B cell (primary cell): Measurements from ENCODE around the gene MAP1S. TPM values are rescaled to one million over a fixed set of nuclear protein-coding genes. Genes with fewer than 3 reads are reported as not detected.

Source experiments
- ATAC-seq: fragments of 200-7000 bp; cut with Tn5 transposase; one replicate; pipeline ENCODE4 v1.10.0; 2021; ENCODE audit warnings: low read depth, mild to moderate bottlenecking, moderate number of reproducible peaks, moderate library complexity
- CTCF ChIA-PET: fragments of 350-600 bp; sonication (Branson Sonifier 250); formaldehyde crosslinking; loops from one replicate; lab custom pipeline; 2021; ENCODE audit warnings: antibody characterized with exemption, inconsistent platforms; lab: Charles Lee
- POLR2A ChIA-PET: fragments of 350-600 bp; sonication (Branson Sonifier 250); formaldehyde crosslinking; loops from one replicate; lab custom pipeline; 2021; ENCODE audit warnings: antibody characterized with exemption; lab: Charles Lee
- DNase-seq: peaks from one replicate; pipeline ENCODE4 v3.0.0; 2013
- H2AFZ ChIP-seq: 2 replicates; pipeline ENCODE4 v1.6.1; 2012; ENCODE audit warnings: mild to moderate bottlenecking, low read depth, low read length; ENCODE audit not compliant: insufficient read depth, poor library complexity, severe bottlenecking
- H3K27ac ChIP-seq, 2 donors: 1 replicate in 1 of 2; 2 replicates in 1 of 2; pipeline ENCODE4 v1.5.1; 2012 to 2013; ENCODE audit warnings: low read length in 2 of 2, mild to moderate bottlenecking in 2 of 2, moderate library complexity in 1 of 2
- H3K27me3 ChIP-seq, 4 experiments: fragments of 200-600 bp in 1 of 4; sonication (generic) in 1 of 4; replicated peaks in 1 of 4; 1 replicate in 2 of 4; 2 replicates in 2 of 4; pipeline versions ENCODE4 v1.6.1 to v1.7.0; 2013 to 2016; ENCODE audit warnings: low read length in 3 of 4, mild to moderate bottlenecking in 2 of 4, mixed read lengths in 1 of 4, moderate library complexity in 1 of 4; ENCODE audit not compliant: insufficient read depth in 4 of 4, control insufficient read depth in 3 of 4; ENCODE audit errors: control extremely low read depth in 1 of 4
- H3K36me3 ChIP-seq, 2 experiments: replicated peaks in 1 of 2; 1 replicate in 1 of 2; 2 replicates in 1 of 2; pipeline versions ENCODE4 v1.6.1 to v1.7.1; 2013; ENCODE audit warnings: low read length in 1 of 2; ENCODE audit not compliant: insufficient read depth in 2 of 2, control insufficient read depth in 1 of 2; ENCODE audit errors: control extremely low read depth in 1 of 2, extremely low read depth in 1 of 2
- H3K4me1 ChIP-seq, 2 donors: fragments of 200-600 bp in 1 of 2; sonication (generic) in 1 of 2; 1 replicate in 1 of 2; 2 replicates in 1 of 2; pipeline versions ENCODE4 v1.5.1 to v1.6.1; 2013 to 2017; ENCODE audit warnings: low read length in 2 of 2; ENCODE audit not compliant: control insufficient read depth in 2 of 2, insufficient read depth in 2 of 2
- H3K4me2 ChIP-seq: replicated peaks from 2 replicates; pipeline ENCODE3; 2012; ENCODE audit warnings: mild to moderate bottlenecking, low read depth, low read length; ENCODE audit not compliant: poor library complexity, severe bottlenecking
- H3K4me3 ChIP-seq, 5 experiments: fragments of 200-600 bp in 1 of 5; sonication (generic) in 1 of 5; 1 replicate in 3 of 5; 2 replicates in 2 of 5; pipeline versions ENCODE4 v1.5.1 to v1.7.0; 2011 to 2016; ENCODE audit warnings: low read length in 4 of 5, mild to moderate bottlenecking in 4 of 5, low read depth in 2 of 5, control low read depth in 1 of 5, moderate library complexity in 1 of 5; ENCODE audit not compliant: insufficient read depth in 1 of 5; ENCODE audit errors: control extremely low read depth in 1 of 5, extremely low read depth in 1 of 5
- H3K79me2 ChIP-seq: fragments of 200-600 bp; sonication (generic); one replicate; pipeline ENCODE4 v1.6.0; 2016; ENCODE audit warnings: low read length; ENCODE audit not compliant: control insufficient read depth, insufficient read depth
- H3K9ac ChIP-seq: fragments of 200-600 bp; sonication (generic); 2 replicates; pipeline ENCODE4 v1.6.1; 2017; ENCODE audit warnings: mild to moderate bottlenecking, low read length, moderate library complexity
- H3K9me3 ChIP-seq, 3 donors: one replicate each; pipeline versions ENCODE4 v1.6.1 to v1.7.1; 2013; ENCODE audit warnings: low read length in 2 of 3; ENCODE audit not compliant: control insufficient read depth in 2 of 3, insufficient read depth in 1 of 3; ENCODE audit errors: control extremely low read depth in 1 of 3
- H4K20me1 ChIP-seq: 2 replicates; pipeline ENCODE4 v1.6.0; 2012; ENCODE audit warnings: mild to moderate bottlenecking, low read length; ENCODE audit not compliant: insufficient read depth, control insufficient read depth, poor library complexity, severe bottlenecking
- H3K27ac Mint-ChIP-seq: one replicate; pipeline ENCODE4 v1.8.0; 2021; ENCODE audit warnings: mixed read lengths
- H3K27me3 Mint-ChIP-seq: one replicate; pipeline ENCODE4 v1.8.0; 2021; ENCODE audit warnings: mixed read lengths
- H3K4me1 Mint-ChIP-seq: one replicate; pipeline ENCODE4 v1.8.0; 2021; ENCODE audit warnings: mixed read lengths
- H3K4me3 Mint-ChIP-seq: one replicate; pipeline ENCODE4 v1.8.0; 2021; ENCODE audit warnings: mixed read lengths
- H3K9me3 Mint-ChIP-seq: one replicate; pipeline ENCODE4 v1.8.0; 2022; ENCODE audit warnings: mixed read lengths; ENCODE audit not compliant: insufficient read depth
- CTCF ChIP-seq: fragments of 200-600 bp; IDR thresholded peaks from one replicate; pipeline ENCODE4 v1.8.0; 2022; ENCODE audit warnings: antibody characterized with exemption, mild to moderate bottlenecking
- EZH2 ChIP-seq: IDR thresholded peaks from 2 replicates; pipeline ENCODE4 v1.6.1; 2012; ENCODE audit warnings: borderline replicate concordance, low read depth, mild to moderate bottlenecking, moderate library complexity, low read length; ENCODE audit not compliant: insufficient read depth, poor library complexity, severe bottlenecking
- WGBS: methylation state at CpG from one replicate; pipeline ENCODE4 v1.1.5; 2013; ENCODE audit warnings: missing lambda C conversion rate; ENCODE audit not compliant: insufficient coverage; 5-methylcytosine and 5-hydroxymethylcytosine counted together
- intact Hi-C: fragments of 100-400 bp; cut with micrococcal nuclease; formaldehyde crosslinking; loops from one replicate; pipeline ENCODE4 v1.10.0; 2022
- polyA plus RNA-seq: library from polyadenylated mRNA; depleted of rRNA; stranded (reverse); fragments of >200 nt; gene quantifications from 2 replicates; pipeline ENCODE4 v1.2.3, GENCODE V29; 2012
- total RNA-seq, 2 donors: library from RNA; stranded (reverse); fragments of 120-200 nt in 1 of 2; gene quantifications; 1 replicate in 1 of 2; 2 replicates in 1 of 2; pipeline versions ENCODE4 v1.2.3 to v1.2.4, GENCODE V29; 2013 to 2022

MAP1S gene
- total and polyA plus RNA-seq, 2 donors (not counting 1 experiment from before 2014, with no cell fraction given), result 38.2 to 83.0 TPM

DNA sequence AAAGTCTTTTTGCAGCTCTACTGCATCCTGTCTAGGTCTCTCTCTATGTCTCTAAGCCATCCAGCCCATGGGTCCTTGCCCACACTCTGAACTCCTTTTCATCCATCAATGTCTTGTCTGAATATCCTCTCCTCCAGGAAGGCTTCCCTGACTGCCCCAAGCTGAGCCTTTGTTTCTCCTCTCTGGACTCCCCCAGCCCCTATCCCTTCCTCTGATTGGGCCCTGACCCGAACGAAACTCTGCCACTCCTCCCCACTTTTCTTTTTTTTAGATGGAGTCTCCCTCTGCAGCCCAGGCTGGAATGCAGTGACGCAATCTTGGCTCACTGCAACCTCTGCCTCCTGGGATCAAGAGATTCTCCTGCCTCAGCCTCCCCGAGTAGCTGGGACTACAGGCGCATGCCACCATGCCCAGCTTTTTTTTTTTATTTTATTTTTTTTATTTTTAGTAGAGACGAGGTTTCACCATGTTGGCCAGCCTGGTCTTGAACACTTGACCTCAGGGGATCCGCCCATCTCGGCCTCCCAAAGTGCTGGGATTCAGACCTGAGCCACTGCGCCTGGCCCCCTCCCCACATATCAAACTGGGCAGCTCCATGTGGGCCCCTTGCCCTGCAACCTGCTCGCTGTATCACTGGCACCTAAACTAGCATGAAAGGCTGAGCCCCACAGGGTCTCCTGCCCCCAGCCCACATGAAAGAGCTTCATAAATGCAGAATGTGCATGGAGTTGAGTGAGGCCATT, 30.3 kb upstream of the MAP1S start:
- Histone ChIP-seq H3K4me3 (no peak overlapping the region), H3K36me3 (no peaks in the 10 kb centered on the region), H3K4me1 (peaks cover 22 to 32% of the 10 kb centered on the region in 2 donors), H3K27ac (no peak overlapping the region), H2AFZ (no peak overlapping the region), H3K4me2 (no peak overlapping the region), H3K79me2 (no peaks in the 10 kb centered on the region), H4K20me1 (no peaks in the 10 kb centered on the region), H3K9me3 (peaks cover 0 to 19% (median 0%) of the 10 kb centered on the region in 3 donors), H3K9ac (no peak overlapping the region), H3K27me3 (peaks cover 0 to 57% (median 35%) of the 10 kb centered on the region in 4 experiments)
- ChIA-PET CTCF (no interaction called here), POLR2A (no interaction called here)
- Mint-ChIP-seq H3K4me1 (peaks cover 16% of the 10 kb centered on the region), H3K9me3 (no peaks in the 10 kb centered on the region), H3K27me3 (peaks cover 49% of the 10 kb centered on the region), H3K27ac (no peak overlapping the region), H3K4me3 (peak overlapping the region; percentile 20)
- TF ChIP-seq EZH2 (no peak), CTCF (no peak)
- ATAC-seq (no peak), DNase-seq (no peak)
- 64% methylated on average over 7 of the region's 10 CpGs for WGBS
- intact Hi-C loops, result no loop called here

- WGBS, result 93% methylated on average over 3 of the region's 4 CpGs
- intact Hi-C loops, result no loop called here
- POLR2A ChIA-PET, result no interaction called here
These were observed 26.7 kb upstream of the MAP1S start for GRCh38 chr19:17692566-17692965.

More at GRCh38 chr19:17692566-17692965, 26.7 kb upstream of the MAP1S start:
- peaks cover 6% of the 10 kb centered on the region for H3K4me1 Mint-ChIP-seq
- peaks cover 0 to 8% (median 0%) of the 10 kb centered on the region in 3 donors for H3K9me3 ChIP-seq
- H3K4me1 ChIP-seq, result peaks cover 5 to 12% of the 10 kb centered on the region in 2 donors
- no peak for ATAC-seq
- no peaks in the 10 kb centered on the region for H4K20me1 ChIP-seq
- CTCF ChIA-PET, result no interaction called here
- H3K4me2 ChIP-seq, result no peak overlapping the region
- no peak overlapping the region for H3K4me3 ChIP-seq
- H3K9me3 Mint-ChIP-seq, result no peaks in the 10 kb centered on the region
- H3K4me3 Mint-ChIP-seq, result no peak overlapping the region
- no peaks in the 10 kb centered on the region for H3K79me2 ChIP-seq
- no peak overlapping the region for H3K27ac ChIP-seq
- H3K27me3 ChIP-seq, result peaks cover 0 to 25% (median 12%) of the 10 kb centered on the region in 4 experiments
- no peak overlapping the region for H3K27ac Mint-ChIP-seq
- H3K36me3 ChIP-seq, result no peaks in the 10 kb centered on the region
- no peak overlapping the region for H3K9ac ChIP-seq
- TF ChIP-seq CTCF, result no peak
- no peak for TF ChIP-seq EZH2
- H2AFZ ChIP-seq, result no peak overlapping the region
- no peak for DNase-seq
- H3K27me3 Mint-ChIP-seq, result peaks cover 43% of the 10 kb centered on the region
